ENCODE data around the gene ZNF839.

DNA sequence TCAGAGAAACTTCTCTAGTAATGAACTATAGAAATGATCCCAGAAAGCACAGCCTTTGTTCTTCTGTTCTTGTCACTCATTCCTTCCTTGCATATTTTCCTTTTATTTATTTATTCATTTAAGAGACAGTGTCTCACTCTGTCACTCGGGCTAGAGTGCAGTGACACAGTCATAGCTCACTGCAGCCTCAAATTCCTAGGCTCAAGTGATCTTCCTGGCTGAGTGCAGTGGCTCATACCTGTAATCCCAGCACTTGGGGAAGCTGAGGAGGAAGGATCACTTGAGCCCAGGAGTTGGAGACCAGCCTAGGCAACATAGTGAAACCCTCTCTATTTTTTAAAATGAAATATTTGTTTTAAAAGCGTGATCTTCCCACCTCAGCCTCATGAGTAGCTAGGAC is 54.7 kb downstream of the ZNF839 start:
- TF ChIP-seq, protein P1, sequence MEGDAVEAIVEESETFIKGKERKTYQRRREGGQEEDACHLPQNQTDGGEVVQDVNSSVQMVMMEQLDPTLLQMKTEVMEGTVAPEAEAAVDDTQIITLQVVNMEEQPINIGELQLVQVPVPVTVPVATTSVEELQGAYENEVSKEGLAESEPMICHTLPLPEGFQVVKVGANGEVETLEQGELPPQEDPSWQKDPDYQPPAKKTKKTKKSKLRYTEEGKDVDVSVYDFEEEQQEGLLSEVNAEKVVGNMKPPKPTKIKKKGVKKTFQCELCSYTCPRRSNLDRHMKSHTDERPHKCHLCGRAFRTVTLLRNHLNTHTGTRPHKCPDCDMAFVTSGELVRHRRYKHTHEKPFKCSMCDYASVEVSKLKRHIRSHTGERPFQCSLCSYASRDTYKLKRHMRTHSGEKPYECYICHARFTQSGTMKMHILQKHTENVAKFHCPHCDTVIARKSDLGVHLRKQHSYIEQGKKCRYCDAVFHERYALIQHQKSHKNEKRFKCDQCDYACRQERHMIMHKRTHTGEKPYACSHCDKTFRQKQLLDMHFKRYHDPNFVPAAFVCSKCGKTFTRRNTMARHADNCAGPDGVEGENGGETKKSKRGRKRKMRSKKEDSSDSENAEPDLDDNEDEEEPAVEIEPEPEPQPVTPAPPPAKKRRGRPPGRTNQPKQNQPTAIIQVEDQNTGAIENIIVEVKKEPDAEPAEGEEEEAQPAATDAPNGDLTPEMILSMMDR (IDR thresholded peaks at IDR 0.05), result no peak
- TF ChIP-seq TEAD4 (CRISPR knock-in tag; IDR thresholded peaks at IDR 0.05), result no peak
- TF ChIP-seq, protein P2, sequence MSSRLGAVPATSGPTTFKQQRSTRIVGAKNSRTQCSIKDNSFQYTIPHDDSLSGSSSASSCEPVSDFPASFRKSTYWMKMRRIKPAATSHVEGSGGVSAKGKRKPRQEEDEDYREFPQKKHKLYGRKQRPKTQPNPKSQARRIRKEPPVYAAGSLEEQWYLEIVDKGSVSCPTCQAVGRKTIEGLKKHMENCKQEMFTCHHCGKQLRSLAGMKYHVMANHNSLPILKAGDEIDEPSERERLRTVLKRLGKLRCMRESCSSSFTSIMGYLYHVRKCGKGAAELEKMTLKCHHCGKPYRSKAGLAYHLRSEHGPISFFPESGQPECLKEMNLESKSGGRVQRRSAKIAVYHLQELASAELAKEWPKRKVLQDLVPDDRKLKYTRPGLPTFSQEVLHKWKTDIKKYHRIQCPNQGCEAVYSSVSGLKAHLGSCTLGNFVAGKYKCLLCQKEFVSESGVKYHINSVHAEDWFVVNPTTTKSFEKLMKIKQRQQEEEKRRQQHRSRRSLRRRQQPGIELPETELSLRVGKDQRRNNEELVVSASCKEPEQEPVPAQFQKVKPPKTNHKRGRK (CRISPR knock-in tag; IDR thresholded peaks at IDR 0.05; ENCODE audit: borderline replicate concordance), result no peak
- no peak for TF ChIP-seq JUN (CRISPR knock-in tag; IDR thresholded peaks at IDR 0.05)

Measured in WTC11 (cell line).